Stomach (tissue), 9 donors: Measurements from ENCODE around the gene SOCS1. TPM values are rescaled to one million over a fixed set of nuclear protein-coding genes. Genes with fewer than 3 reads are reported as not detected.

Experiments used
- DNase-seq, 2 donors: peaks; one replicate each; pipeline versions ENCODE4 v3.0.0 to v3.0.0-alpha.2; 2013 to 2019
- H3K27ac ChIP-seq, 5 donors: fragments of 200-600 bp in 4 of 5; sonication (generic) in 4 of 5; one replicate each; pipeline ENCODE4 v1.5.1; 2013 to 2019; ENCODE audit warnings: mild to moderate bottlenecking in 1 of 5, moderate library complexity in 1 of 5
- H3K27me3 ChIP-seq, 3 donors: fragments of 200-600 bp; sonication (generic); one replicate each; pipeline ENCODE4 v1.5.1; 2017 to 2019; ENCODE audit warnings: mixed run types in 1 of 3
- H3K36me3 ChIP-seq, 4 donors: fragments of 200-600 bp; sonication (generic); 1 replicate in 3 of 4; 2 replicates in 1 of 4; pipeline ENCODE4 v1.5.1; 2016 to 2019
- H3K4me1 ChIP-seq, 4 donors: fragments of 200-600 bp; sonication (generic); one replicate each; pipeline ENCODE4 v1.5.1; 2016 to 2019
- H3K4me3 ChIP-seq, 4 donors: fragments of 200-600 bp; sonication (generic) in 3 of 4; one replicate each; pipeline ENCODE4 v1.5.1; 2016 to 2019; ENCODE audit warnings: mild to moderate bottlenecking in 1 of 4
- H3K9me3 ChIP-seq, 4 donors: fragments of 200-600 bp; sonication (generic); one replicate each; pipeline ENCODE4 v1.5.1; 2016 to 2019
- EP300 ChIP-seq: sonication (generic); formaldehyde crosslinking; IDR thresholded peaks from one replicate; pipeline ENCODE4 v1.6.1; 2017; ENCODE audit warnings: antibody characterized with exemption
- POLR2A ChIP-seq, 4 donors: fragments of 450-650 bp; IDR thresholded peaks; one replicate each; pipeline ENCODE4 v1.6.1; 2016; ENCODE audit warnings: antibody characterized with exemption in 4 of 4, control low read depth in 2 of 4, mild to moderate bottlenecking in 1 of 4, moderate library complexity in 1 of 4
- POLR2AphosphoS5 ChIP-seq, 3 donors: sonication (generic); formaldehyde crosslinking; IDR thresholded peaks; one replicate each; pipeline ENCODE4 v1.6.1; 2016; ENCODE audit warnings: antibody characterized with exemption in 3 of 3
- WGBS, 5 donors: extraction: QIAGEN DNeasy Blood & Tissue Kit in 3 of 5; methylation state at CpG; one replicate each; pipeline versions ENCODE4 v1.1.5 to v1.1.7; 2013 to 2018; 5-methylcytosine and 5-hydroxymethylcytosine counted together
- intact Hi-C: fragments of 100-400 bp; cut with DNase I; formaldehyde crosslinking; loops from one replicate; pipeline ENCODE4 v1.15.1; 2023; ENCODE audit warnings: low total_unique reads
- polyA plus RNA-seq, 3 donors: library from polyadenylated mRNA; stranded (reverse); fragments of 200-250 nt; gene quantifications; one replicate each; pipeline ENCODE4 v1.2.3, GENCODE V29; 2013
- total RNA-seq, 5 donors: library from RNA; depleted of rRNA; stranded (reverse); fragments of >200 nt; gene quantifications; one replicate each; pipeline versions ENCODE4 v1.1.0 to v1.2.3, GENCODE V29; 2014 to 2016
- TF ChIP-seq, protein P1 (sequence below), 7 experiments: fragments of 450-650 bp in 4 of 7; fragments of 200-600 bp in 3 of 7; sonication (generic) in 3 of 7; IDR thresholded peaks; one replicate each; pipeline ENCODE4 v1.5.1; 2016 to 2019; ENCODE audit warnings: antibody characterized with exemption in 7 of 7, control low read depth in 2 of 7, mild to moderate bottlenecking in 1 of 7
- donor health status: healthy with polysubstance abuse.
- donor health status: Bipolar disorder and iron deficiency.
- donor health status: healthy.

The SOCS1 gene
- total and polyA plus RNA-seq, 8 donors, result 4.2 to 45.5 (median 11.5) TPM

DNA sequence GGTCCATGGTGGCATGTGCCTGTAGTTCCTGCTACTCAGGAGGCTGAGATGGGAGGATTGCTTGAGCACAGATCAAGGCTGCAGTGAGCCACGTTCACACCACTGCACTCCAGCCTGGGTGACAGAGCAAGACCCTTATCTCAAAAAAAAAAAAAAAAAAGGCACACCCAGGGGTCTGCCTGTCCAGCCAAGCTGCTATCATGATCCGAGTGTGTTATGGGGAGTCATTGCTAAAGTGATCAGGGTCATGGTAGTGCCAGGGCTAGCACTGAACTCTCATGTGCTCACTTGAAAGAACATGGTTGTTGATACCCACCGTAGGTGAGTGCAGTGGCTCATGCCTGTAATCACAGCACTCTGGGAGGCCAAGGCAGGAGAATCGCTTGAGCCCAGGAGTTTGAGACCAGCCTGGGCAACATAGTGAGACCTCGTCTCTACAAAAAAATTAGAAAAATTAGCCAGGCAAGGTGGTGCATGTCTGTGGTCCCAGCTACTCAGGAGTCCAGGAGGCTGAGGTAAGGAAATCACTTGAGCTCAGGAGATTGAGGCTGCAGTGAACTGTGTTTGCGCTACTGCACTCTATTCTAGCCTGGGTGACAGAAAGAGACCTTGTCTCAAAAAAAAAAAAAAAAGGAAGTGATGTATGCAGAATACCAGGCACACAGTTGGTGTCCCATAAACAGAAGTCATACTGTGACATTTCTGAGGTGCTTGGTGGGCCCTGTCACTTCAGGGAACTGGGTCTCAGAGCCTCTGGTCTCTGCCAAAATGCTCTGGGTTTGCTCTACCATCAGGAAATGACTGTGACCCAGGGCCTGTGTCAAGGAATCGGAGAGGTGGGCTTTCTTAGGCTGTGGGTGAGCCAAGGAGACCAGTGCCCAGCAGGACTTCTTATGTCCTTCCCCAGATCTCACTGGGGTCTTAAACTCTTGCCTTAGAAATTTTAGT is 23.0 kb upstream of the SOCS1 start:
- 66 to 74% (median 73%) methylated on average over 7 of the region's 7 CpGs for WGBS, 5 donors
- Histone ChIP-seq H3K4me1 (peaks cover 13 to 15% (median 14%) of the 10 kb centered on the region in 4 donors), H3K9me3 (no peaks in the 10 kb centered on the region), H3K36me3 (no peaks in the 10 kb centered on the region), H3K27ac (peak overlapping the region in 1 of 5 donors; percentile 38), H3K27me3 (no peaks in the 10 kb centered on the region), H3K4me3 (no peak overlapping the region)
- DNase-seq, result no peak
- no peak for TF ChIP-seq POLR2AphosphoS5 (IDR thresholded peaks at IDR 0.05)
- TF ChIP-seq EP300, result no peak
- TF ChIP-seq, protein P1, sequence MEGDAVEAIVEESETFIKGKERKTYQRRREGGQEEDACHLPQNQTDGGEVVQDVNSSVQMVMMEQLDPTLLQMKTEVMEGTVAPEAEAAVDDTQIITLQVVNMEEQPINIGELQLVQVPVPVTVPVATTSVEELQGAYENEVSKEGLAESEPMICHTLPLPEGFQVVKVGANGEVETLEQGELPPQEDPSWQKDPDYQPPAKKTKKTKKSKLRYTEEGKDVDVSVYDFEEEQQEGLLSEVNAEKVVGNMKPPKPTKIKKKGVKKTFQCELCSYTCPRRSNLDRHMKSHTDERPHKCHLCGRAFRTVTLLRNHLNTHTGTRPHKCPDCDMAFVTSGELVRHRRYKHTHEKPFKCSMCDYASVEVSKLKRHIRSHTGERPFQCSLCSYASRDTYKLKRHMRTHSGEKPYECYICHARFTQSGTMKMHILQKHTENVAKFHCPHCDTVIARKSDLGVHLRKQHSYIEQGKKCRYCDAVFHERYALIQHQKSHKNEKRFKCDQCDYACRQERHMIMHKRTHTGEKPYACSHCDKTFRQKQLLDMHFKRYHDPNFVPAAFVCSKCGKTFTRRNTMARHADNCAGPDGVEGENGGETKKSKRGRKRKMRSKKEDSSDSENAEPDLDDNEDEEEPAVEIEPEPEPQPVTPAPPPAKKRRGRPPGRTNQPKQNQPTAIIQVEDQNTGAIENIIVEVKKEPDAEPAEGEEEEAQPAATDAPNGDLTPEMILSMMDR (IDR thresholded peaks at IDR 0.05), result no peak
- no peak for TF ChIP-seq POLR2A (IDR thresholded peaks at IDR 0.05)
- intact Hi-C loops, result no loop called here

DNA sequence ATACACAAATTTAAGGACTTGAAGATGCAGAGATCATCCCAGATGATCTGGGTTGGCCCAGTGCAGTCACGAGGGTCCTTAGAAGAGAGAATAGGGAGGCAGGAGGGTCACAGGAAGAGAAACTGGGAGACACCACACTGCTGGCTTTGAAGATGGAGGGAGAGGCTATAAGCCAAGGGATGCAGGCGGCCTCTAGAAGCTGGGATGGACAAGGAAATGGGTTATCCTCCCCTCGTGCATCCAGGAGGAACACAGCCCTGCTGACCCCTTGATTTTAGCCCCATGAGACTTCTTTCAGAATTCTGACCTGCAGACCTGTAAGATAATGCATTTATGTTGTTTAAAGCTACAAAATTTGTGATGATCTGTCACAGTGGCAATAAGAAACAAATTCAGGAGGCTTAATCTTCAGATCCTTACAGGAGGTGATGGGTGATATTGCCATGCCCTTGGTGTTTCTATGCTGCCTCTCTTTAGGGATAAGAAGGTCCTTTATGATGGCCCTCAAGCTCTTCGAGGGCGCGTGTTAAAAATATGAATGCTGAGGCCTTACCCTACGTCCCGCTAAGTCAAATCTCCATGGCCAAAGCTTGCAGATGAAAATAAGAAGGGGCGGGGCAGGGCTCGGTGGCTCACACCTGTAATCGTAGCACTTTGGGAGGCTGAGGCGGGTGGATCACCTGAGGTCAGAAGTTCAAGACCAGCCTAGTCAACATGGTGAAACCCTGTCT is 21.8 kb upstream of the SOCS1 start:
- no peak for TF ChIP-seq POLR2AphosphoS5 (IDR thresholded peaks at IDR 0.05)
- TF ChIP-seq, protein P1 (IDR thresholded peaks at IDR 0.05), result no peak
- Histone ChIP-seq H3K27me3 (no peaks in the 10 kb centered on the region), H3K4me3 (no peak overlapping the region), H3K4me1 (peaks cover 13 to 15% (median 14%) of the 10 kb centered on the region in 4 donors), H3K36me3 (no peaks in the 10 kb centered on the region), H3K9me3 (no peaks in the 10 kb centered on the region), H3K27ac (no peak overlapping the region)
- intact Hi-C loops, result no loop called here
- no peak for DNase-seq
- WGBS, 5 donors, result 84 to 95% (median 90%) methylated on average over 12 of the region's 12 CpGs

DNA sequence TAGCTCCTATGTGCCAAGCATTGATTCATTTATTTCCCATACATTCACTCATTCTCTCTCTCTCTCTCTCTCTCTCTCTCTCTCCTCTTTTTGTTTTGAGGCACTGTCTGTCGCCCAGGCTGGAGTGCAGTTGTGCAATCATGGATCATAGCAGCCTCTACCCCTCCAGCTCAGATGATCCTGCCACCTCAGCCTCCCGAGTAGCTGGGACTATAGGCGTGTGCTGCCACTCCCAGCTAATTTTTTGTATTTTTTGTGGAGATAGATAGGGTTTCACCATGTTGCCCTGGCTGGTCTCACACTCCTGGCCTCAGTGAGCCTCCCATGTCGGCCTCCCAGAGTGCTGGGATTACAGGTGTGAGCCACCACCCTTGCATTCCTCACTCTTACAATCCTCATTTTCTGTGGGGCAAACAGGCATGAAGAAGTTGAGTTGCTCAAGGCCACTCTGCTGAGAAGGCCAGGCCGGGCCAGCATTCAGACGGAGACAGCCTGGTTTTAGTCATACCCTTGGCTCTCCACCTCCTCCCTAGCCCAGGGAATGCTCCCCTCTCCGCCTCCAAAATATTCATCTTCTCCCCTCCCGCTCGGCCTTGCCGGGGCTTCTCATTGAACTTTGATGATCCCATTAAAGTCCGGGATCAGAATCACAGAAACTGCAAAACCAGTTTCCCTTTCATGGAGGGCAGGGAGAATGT is 21.0 kb upstream of the SOCS1 start:
- no peak overlapping the region for H3K4me3 ChIP-seq
- H3K9me3 ChIP-seq, result no peaks in the 10 kb centered on the region
- H3K36me3 ChIP-seq, result no peaks in the 10 kb centered on the region
- DNase-seq, result no peak
- H3K4me1 ChIP-seq, result peaks cover 13 to 15% (median 14%) of the 10 kb centered on the region in 4 donors
- WGBS, 5 donors, result 87 to 93% (median 89%) methylated on average over 11 of the region's 11 CpGs
- H3K27ac ChIP-seq, result no peak overlapping the region
- H3K27me3 ChIP-seq, result no peaks in the 10 kb centered on the region
- intact Hi-C loops, result no loop called here
- TF ChIP-seq, protein P1 (IDR thresholded peaks at IDR 0.05), result no peak
- TF ChIP-seq POLR2AphosphoS5 (IDR thresholded peaks at IDR 0.05) (no peak), POLR2A (IDR thresholded peaks at IDR 0.05) (no peak), EP300 (no peak)
